HEK293 (cell line): ENCODE data around the gene NPC2.

Source experiments
- CTCF ChIA-PET: fragments of 350-600 bp; formaldehyde crosslinking; extraction: SDS; loops from one replicate; lab custom pipeline; 2021; ENCODE audit warnings: antibody characterized with exemption; lab: Yijun Ruan, JAX
- POLR2A ChIA-PET: fragments of 300-600 bp; formaldehyde crosslinking; extraction: SDS; loops from one replicate; lab custom pipeline; 2020; ENCODE audit warnings: antibody characterized with exemption, inconsistent platforms; lab: Yijun Ruan, JAX
- H3K27ac ChIP-seq: fragments of 200-500 bp; sonication (Bioruptor generic); 2 replicates; pipeline ENCODE4 v1.5.1; 2014; ENCODE audit warnings: low read depth, low read length, control low read depth, inconsistent platforms; ENCODE audit errors: extremely low read depth
- H3K36me3 ChIP-seq, 2 experiments: fragments of 200-500 bp in 1 of 2; sonication (Bioruptor generic) in 1 of 2; 1 replicate in 1 of 2; 2 replicates in 1 of 2; pipeline ENCODE4 v1.5.1; 2014 to 2017; ENCODE audit warnings: inconsistent platforms in 2 of 2, low read length in 2 of 2; ENCODE audit not compliant: control insufficient read depth in 2 of 2, insufficient read depth in 1 of 2
- H3K4me1 ChIP-seq: fragments of 200-500 bp; sonication (Bioruptor generic); 2 replicates; pipeline ENCODE4 v1.5.1; 2014; ENCODE audit warnings: mild to moderate bottlenecking, low read length, inconsistent platforms; ENCODE audit not compliant: control insufficient read depth, insufficient read depth
- H3K4me3 ChIP-seq: 2 replicates; pipeline ENCODE4 v1.5.1; 2011; ENCODE audit warnings: low read depth, mild to moderate bottlenecking, control low read depth, low read length, moderate library complexity
- H3K9me3 ChIP-seq: fragments of 200-500 bp; sonication (Bioruptor generic); 2 replicates; pipeline ENCODE4 v1.5.1; 2014; ENCODE audit warnings: low read depth, low read length, inconsistent platforms; ENCODE audit not compliant: control insufficient read depth, insufficient read depth
- GLIS2 ChIP-seq: fragments of 450-650 bp; formaldehyde crosslinking; IDR thresholded peaks from 2 replicates; pipeline ENCODE4 v1.5.1; 2016; ENCODE audit warnings: missing biosample characterization, missing genetic modification characterization
- HOXC10 ChIP-seq: sonication (generic); formaldehyde crosslinking; IDR thresholded peaks from 2 replicates; pipeline ENCODE4 v1.8.1; 2023; ENCODE audit warnings: mild to moderate bottlenecking, missing genetic modification reagents
- MZF1 ChIP-seq: fragments of 450-650 bp; formaldehyde crosslinking; IDR thresholded peaks from 2 replicates; pipeline ENCODE4 v1.5.1; 2017; ENCODE audit warnings: missing biosample characterization, missing genetic modification characterization, borderline replicate concordance
- ZBTB48 ChIP-seq: fragments of 450-650 bp; formaldehyde crosslinking; IDR thresholded peaks from 2 replicates; pipeline ENCODE4 v1.5.1; 2016; ENCODE audit warnings: missing biosample characterization, missing genetic modification characterization
- ZNF2 ChIP-seq: fragments of 450-650 bp; formaldehyde crosslinking; IDR thresholded peaks from 2 replicates; pipeline ENCODE4 v1.5.1; 2016; ENCODE audit warnings: missing biosample characterization, missing genetic modification characterization
- ZNF423 ChIP-seq: fragments of 450-650 bp; formaldehyde crosslinking; IDR thresholded peaks from 2 replicates; pipeline ENCODE4 v1.5.1; 2016; ENCODE audit warnings: missing biosample characterization, missing genetic modification characterization
- ZNF433 ChIP-seq: fragments of 450-650 bp; formaldehyde crosslinking; IDR thresholded peaks from 2 replicates; pipeline ENCODE4 v1.5.1; 2016; ENCODE audit warnings: missing biosample characterization, missing genetic modification characterization, low read depth
- ZNF501 ChIP-seq: fragments of 450-650 bp; formaldehyde crosslinking; IDR thresholded peaks from 2 replicates; pipeline ENCODE4 v1.5.1; 2016; ENCODE audit warnings: missing biosample characterization, missing genetic modification characterization
- ZNF544 ChIP-seq: fragments of 450-650 bp; formaldehyde crosslinking; IDR thresholded peaks from 2 replicates; pipeline ENCODE4 v1.5.0; 2017; ENCODE audit warnings: missing biosample characterization, missing genetic modification characterization
- ZNF560 ChIP-seq: fragments of 450-650 bp; formaldehyde crosslinking; IDR thresholded peaks from 2 replicates; pipeline ENCODE4 v1.5.1; 2017; ENCODE audit warnings: missing biosample characterization, missing genetic modification characterization, borderline replicate concordance
- ZNF585B ChIP-seq: fragments of 450-650 bp; formaldehyde crosslinking; IDR thresholded peaks from 2 replicates; pipeline ENCODE4 v1.5.1; 2016; ENCODE audit warnings: missing biosample characterization, missing genetic modification characterization
- ZNF664 ChIP-seq: fragments of 450-650 bp; formaldehyde crosslinking; IDR thresholded peaks from 2 replicates; pipeline ENCODE4 v1.5.1; 2016; ENCODE audit warnings: missing biosample characterization, missing genetic modification characterization
- ZNF701 ChIP-seq: fragments of 450-650 bp; formaldehyde crosslinking; IDR thresholded peaks from 2 replicates; pipeline ENCODE4 v1.5.1; 2016; ENCODE audit warnings: missing biosample characterization, missing genetic modification characterization
- ZNF747 ChIP-seq: fragments of 450-650 bp; formaldehyde crosslinking; IDR thresholded peaks from 2 replicates; pipeline ENCODE4 v1.5.1; 2016; ENCODE audit warnings: missing biosample characterization, missing genetic modification characterization
- ZSCAN30 ChIP-seq: fragments of 450-650 bp; IDR thresholded peaks from 2 replicates; pipeline ENCODE4 v1.5.1; 2018; ENCODE audit warnings: missing biosample characterization, mild to moderate bottlenecking, missing genetic modification characterization, moderate library complexity
- ZXDB ChIP-seq: fragments of 450-650 bp; formaldehyde crosslinking; IDR thresholded peaks from 2 replicates; pipeline ENCODE4 v1.5.1; 2016; ENCODE audit warnings: missing biosample characterization, missing genetic modification characterization
- TF ChIP-seq, protein P1 (sequence below): fragments of 450-650 bp; formaldehyde crosslinking; IDR thresholded peaks from 2 replicates; pipeline ENCODE4 v1.5.1; 2016; ENCODE audit warnings: missing biosample characterization, missing genetic modification characterization
- TF ChIP-seq, protein P2 (sequence below): IDR thresholded peaks from 2 replicates; pipeline ENCODE4 v1.6.1; 2011; ENCODE audit warnings: mild to moderate bottlenecking, low read depth, low read length, borderline replicate concordance
- TF ChIP-seq, protein P3 (sequence below): fragments of 450-650 bp; formaldehyde crosslinking; conservative IDR thresholded peaks from 2 replicates; pipeline ENCODE4 v1.5.1; 2016; ENCODE audit warnings: low read depth, missing biosample characterization, missing genetic modification characterization

The NPC2 gene

DNA sequence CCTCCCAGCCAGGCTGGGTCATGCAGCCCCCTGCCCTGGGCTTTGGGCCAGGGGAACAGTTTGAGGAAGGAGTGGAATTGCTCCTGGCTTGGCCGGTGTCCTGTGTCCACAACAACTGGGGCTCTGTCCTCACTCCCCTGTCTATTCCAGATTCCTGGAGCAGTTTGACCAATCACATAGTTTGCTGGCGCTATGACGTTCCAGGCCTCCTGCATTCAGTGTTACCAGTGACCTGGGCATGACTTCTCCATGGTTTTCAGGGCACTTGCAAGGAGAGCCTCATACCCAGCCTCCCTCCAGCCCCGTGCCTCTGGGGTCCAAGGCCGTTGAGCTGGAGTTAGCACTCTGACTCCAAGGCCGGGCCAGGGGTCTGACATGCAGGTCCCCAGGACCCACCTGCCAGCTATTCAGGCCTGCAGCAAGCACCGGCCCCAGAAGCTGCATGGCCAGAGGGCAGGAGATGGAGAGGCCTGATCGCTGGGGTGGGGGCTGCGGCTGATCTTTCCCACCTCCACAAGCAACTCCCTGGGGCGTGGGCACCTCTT lies 34.7 kb upstream of the NPC2 start:
- ChIA-PET CTCF (interaction anchor here (1.0 to 1.5 kb wide), 2 partner anchors 26 to 91 kb away, joined by 3 to 5 read pairs; no protein-coding TSS in a partner anchor), POLR2A (no interaction called here)
- H3K36me3 ChIP-seq = no peaks in the 10 kb centered on the region
- no peak overlapping the region for H3K4me3 ChIP-seq
- no peaks in the 10 kb centered on the region for H3K4me1 ChIP-seq
- TF ChIP-seq GLIS2 (tag by site-specific recombination) (no peak), ZBTB48 (no peak), ZSCAN30 (no peak), HOXC10 (no peak), MZF1 (tag by site-specific recombination) (no peak), ZXDB (tag by site-specific recombination) (no peak), ZNF747 (tag by site-specific recombination) (no peak), ZNF501 (tag by site-specific recombination) (no peak), ZNF544 (tag by site-specific recombination) (no peak), ZNF433 (tag by site-specific recombination) (no peak), ZNF664 (no peak), ZNF701 (tag by site-specific recombination) (no peak), ZNF423 (no peak), ZNF585B (tag by site-specific recombination) (no peak), ZNF2 (tag by site-specific recombination) (no peak), ZNF560 (tag by site-specific recombination) (no peak)
- TF ChIP-seq, protein P1, sequence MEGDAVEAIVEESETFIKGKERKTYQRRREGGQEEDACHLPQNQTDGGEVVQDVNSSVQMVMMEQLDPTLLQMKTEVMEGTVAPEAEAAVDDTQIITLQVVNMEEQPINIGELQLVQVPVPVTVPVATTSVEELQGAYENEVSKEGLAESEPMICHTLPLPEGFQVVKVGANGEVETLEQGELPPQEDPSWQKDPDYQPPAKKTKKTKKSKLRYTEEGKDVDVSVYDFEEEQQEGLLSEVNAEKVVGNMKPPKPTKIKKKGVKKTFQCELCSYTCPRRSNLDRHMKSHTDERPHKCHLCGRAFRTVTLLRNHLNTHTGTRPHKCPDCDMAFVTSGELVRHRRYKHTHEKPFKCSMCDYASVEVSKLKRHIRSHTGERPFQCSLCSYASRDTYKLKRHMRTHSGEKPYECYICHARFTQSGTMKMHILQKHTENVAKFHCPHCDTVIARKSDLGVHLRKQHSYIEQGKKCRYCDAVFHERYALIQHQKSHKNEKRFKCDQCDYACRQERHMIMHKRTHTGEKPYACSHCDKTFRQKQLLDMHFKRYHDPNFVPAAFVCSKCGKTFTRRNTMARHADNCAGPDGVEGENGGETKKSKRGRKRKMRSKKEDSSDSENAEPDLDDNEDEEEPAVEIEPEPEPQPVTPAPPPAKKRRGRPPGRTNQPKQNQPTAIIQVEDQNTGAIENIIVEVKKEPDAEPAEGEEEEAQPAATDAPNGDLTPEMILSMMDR (tag by site-specific recombination) = no peak
- TF ChIP-seq, protein P2, sequence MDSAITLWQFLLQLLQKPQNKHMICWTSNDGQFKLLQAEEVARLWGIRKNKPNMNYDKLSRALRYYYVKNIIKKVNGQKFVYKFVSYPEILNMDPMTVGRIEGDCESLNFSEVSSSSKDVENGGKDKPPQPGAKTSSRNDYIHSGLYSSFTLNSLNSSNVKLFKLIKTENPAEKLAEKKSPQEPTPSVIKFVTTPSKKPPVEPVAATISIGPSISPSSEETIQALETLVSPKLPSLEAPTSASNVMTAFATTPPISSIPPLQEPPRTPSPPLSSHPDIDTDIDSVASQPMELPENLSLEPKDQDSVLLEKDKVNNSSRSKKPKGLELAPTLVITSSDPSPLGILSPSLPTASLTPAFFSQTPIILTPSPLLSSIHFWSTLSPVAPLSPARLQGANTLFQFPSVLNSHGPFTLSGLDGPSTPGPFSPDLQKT = no peak
- TF ChIP-seq, protein P3, sequence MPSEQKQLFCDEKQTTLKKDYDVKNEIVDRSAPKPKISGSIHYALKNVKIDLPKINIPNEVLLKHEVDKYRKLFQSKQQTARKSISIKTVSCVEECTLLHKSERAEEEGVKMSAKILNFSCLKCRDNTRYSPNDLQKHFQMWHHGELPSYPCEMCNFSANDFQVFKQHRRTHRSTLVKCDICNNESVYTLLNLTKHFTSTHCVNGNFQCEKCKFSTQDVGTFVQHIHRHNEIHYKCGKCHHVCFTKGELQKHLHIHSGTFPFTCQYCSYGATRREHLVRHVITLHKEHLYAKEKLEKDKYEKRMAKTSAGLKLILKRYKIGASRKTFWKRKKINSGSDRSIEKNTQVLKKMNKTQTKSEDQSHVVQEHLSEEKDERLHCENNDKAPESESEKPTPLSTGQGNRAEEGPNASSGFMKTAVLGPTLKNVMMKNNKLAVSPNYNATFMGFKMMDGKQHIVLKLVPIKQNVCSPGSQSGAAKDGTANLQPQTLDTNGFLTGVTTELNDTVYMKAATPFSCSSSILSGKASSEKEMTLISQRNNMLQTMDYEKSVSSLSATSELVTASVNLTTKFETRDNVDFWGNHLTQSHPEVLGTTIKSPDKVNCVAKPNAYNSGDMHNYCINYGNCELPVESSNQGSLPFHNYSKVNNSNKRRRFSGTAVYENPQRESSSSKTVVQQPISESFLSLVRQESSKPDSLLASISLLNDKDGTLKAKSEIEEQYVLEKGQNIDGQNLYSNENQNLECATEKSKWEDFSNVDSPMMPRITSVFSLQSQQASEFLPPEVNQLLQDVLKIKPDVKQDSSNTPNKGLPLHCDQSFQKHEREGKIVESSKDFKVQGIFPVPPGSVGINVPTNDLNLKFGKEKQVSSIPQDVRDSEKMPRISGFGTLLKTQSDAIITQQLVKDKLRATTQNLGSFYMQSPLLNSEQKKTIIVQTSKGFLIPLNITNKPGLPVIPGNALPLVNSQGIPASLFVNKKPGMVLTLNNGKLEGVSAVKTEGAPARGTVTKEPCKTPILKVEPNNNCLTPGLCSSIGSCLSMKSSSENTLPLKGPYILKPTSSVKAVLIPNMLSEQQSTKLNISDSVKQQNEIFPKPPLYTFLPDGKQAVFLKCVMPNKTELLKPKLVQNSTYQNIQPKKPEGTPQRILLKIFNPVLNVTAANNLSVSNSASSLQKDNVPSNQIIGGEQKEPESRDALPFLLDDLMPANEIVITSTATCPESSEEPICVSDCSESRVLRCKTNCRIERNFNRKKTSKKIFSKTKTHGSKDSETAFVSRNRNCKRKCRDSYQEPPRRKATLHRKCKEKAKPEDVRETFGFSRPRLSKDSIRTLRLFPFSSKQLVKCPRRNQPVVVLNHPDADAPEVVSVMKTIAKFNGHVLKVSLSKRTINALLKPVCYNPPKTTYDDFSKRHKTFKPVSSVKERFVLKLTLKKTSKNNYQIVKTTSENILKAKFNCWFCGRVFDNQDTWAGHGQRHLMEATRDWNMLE (tag by site-specific recombination) = no peak
- no peaks in the 10 kb centered on the region for H3K9me3 ChIP-seq
- no peak overlapping the region for H3K27ac ChIP-seq
